Gastrocnemius medialis (tissue), 4 donors: ENCODE measurements around the gene PLD4. TPM values are rescaled to one million over a fixed set of nuclear protein-coding genes. Genes with fewer than 3 reads are reported as not detected.

Experiments used
- ATAC-seq, 2 donors: fragments of 150-250 bp; one replicate each; pipeline ENCODE4 v1.9.1; 2016
- DNase-seq, 2 donors: peaks; one replicate each; pipeline ENCODE4 v3.0.0-alpha.2; 2019
- H3K27ac ChIP-seq, 4 donors: fragments of 200-600 bp; sonication (generic); 1 replicate in 1 of 4; 2 replicates in 3 of 4; pipeline ENCODE4 v1.5.1; 2016 to 2018; ENCODE audit warnings: mild to moderate bottlenecking in 2 of 4, moderate library complexity in 1 of 4
- H3K27me3 ChIP-seq, 3 donors: fragments of 200-600 bp; sonication (generic) in 2 of 3; 1 replicate in 1 of 3; 2 replicates in 2 of 3; pipeline versions ENCODE4 v1.5.1 to v1.6.0; 2016 to 2019; ENCODE audit warnings: mild to moderate bottlenecking in 1 of 3, moderate library complexity in 1 of 3
- H3K36me3 ChIP-seq, 2 donors: fragments of 200-600 bp; sonication (generic) in 1 of 2; one replicate each; pipeline ENCODE4 v1.5.1; 2017 to 2018
- H3K4me1 ChIP-seq, 2 donors: fragments of 200-600 bp; sonication (generic) in 1 of 2; one replicate each; pipeline ENCODE4 v1.5.1; 2016 to 2017; ENCODE audit warnings: mild to moderate bottlenecking in 2 of 2
- H3K4me3 ChIP-seq, 4 donors: fragments of 200-600 bp; sonication (generic) in 3 of 4; 1 replicate in 1 of 4; 2 replicates in 3 of 4; pipeline ENCODE4 v1.5.1; 2016 to 2019; ENCODE audit warnings: mild to moderate bottlenecking in 2 of 4
- H3K9me3 ChIP-seq, 3 donors: fragments of 200-600 bp; sonication (generic) in 2 of 3; 1 replicate in 1 of 3; 2 replicates in 2 of 3; pipeline ENCODE4 v1.5.1; 2016 to 2019
- POLR2A ChIP-seq, 2 donors: fragments of 450-650 bp; IDR thresholded peaks; one replicate each; pipeline ENCODE4 v1.6.1; 2017; ENCODE audit warnings: antibody characterized with exemption in 2 of 2, mild to moderate bottlenecking in 2 of 2, moderate library complexity in 2 of 2
- in situ Hi-C, 4 donors: fragments of 200-750 bp; cut with MboI; loops; one replicate each; pipeline versions ENCODE4 v1.15.0 to v1.8.0; 2017; ENCODE audit warnings: low sequenced_read_pairs in 4 of 4
- intact Hi-C: fragments of 100-400 bp; cut with DNase I; formaldehyde crosslinking; loops from one replicate; pipeline ENCODE4 v1.15.1; 2023; ENCODE audit warnings: low total_unique reads
- total RNA-seq, 4 donors: library from RNA; depleted of rRNA; stranded (reverse); fragments of >200 nt; gene quantifications; one replicate each; pipeline versions ENCODE4 v1.1.0 to v1.2.3, GENCODE V29; 2016
- TF ChIP-seq, protein P1 (sequence below), 5 experiments: fragments of 450-650 bp in 3 of 5; fragments of 200-600 bp in 2 of 5; sonication (generic) in 2 of 5; IDR thresholded peaks in 4 of 5; conservative IDR thresholded peaks in 1 of 5; 1 replicate in 4 of 5; 2 replicates in 1 of 5; pipeline ENCODE4 v1.5.1; 2016 to 2019; ENCODE audit warnings: antibody characterized with exemption in 5 of 5, mild to moderate bottlenecking in 3 of 5, moderate library complexity in 3 of 5

PLD4 gene
- total RNA-seq, 4 donors from 2014 or later, result not detected

DNA sequence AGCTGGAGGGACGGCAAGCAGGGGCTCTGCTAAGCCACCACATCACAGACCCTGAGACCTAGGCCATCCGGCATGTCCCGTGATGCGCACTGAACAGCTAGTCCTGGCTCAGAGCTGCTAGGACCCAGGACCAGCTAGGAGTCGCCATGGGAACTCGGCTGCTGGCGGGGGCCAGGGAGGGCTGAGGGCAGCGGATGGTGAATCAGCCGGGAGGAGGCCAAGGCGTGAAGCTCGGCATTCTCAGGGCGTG, 48.4 kb downstream of the PLD4 start:
- peak; percentile 67 to 71 for DNase-seq
- Histone ChIP-seq H3K4me3 (no peak overlapping the region), H3K4me1 (peaks cover 14 to 15% of the 10 kb centered on the region in 2 donors), H3K27me3 (peaks cover 0 to 13% (median 9%) of the 10 kb centered on the region in 3 donors), H3K27ac (peak overlapping the region; percentile 64 to 79 (median 70)), H3K9me3 (no peaks in the 10 kb centered on the region), H3K36me3 (no peaks in the 10 kb centered on the region)
- intact Hi-C loops (no loop called here), in situ Hi-C loops (loop anchor here in 3 of 4 donors (5.0 kb wide), 1 partner anchor 74 kb away; no protein-coding TSS in a partner anchor)
- TF ChIP-seq, protein P1, sequence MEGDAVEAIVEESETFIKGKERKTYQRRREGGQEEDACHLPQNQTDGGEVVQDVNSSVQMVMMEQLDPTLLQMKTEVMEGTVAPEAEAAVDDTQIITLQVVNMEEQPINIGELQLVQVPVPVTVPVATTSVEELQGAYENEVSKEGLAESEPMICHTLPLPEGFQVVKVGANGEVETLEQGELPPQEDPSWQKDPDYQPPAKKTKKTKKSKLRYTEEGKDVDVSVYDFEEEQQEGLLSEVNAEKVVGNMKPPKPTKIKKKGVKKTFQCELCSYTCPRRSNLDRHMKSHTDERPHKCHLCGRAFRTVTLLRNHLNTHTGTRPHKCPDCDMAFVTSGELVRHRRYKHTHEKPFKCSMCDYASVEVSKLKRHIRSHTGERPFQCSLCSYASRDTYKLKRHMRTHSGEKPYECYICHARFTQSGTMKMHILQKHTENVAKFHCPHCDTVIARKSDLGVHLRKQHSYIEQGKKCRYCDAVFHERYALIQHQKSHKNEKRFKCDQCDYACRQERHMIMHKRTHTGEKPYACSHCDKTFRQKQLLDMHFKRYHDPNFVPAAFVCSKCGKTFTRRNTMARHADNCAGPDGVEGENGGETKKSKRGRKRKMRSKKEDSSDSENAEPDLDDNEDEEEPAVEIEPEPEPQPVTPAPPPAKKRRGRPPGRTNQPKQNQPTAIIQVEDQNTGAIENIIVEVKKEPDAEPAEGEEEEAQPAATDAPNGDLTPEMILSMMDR (IDR thresholded peaks at IDR 0.05 in 4 of 5, conservative IDR thresholded peaks at IDR 0.05 in 1 of 5), result no peak
- no peak for TF ChIP-seq POLR2A (IDR thresholded peaks at IDR 0.05)
- peak; percentile 52 to 63 for ATAC-seq

DNA sequence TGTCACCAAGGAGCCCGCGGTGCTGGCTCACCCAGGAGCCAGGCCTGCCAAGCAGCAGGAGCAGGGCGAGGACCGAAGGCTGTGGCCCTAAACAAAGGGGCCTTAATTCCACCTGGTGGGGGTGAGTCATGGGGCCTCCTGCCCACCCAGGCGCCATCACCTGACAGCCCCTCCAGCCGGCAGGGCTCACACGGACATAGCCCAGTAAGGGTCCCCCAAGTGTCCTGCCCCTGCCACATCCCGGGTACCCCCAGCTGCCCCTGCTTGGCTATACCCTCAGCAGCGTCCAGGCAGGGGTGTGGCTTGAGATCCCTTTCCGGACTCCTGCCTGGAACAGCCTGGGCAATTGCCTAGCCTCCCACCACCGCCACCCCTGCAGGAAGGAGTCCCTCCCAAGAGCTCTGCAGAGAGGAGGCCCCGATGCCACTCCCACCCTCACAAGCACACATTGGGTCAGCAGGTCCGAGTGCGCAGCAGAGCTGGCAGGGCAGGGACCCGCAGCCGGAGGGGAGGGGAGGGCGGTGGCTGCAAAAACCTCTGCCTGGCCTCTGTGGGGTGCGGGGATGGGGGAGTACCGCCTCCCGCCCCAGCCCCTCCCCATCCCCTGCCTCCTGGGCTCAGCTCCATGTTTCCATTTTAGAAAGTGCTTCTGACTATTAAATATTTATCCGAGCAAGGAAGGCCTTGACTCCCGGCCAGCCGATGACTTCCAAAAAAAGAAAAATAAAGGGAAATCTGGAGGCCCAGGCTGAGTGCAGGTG, 48.9 kb downstream of the PLD4 start:
- Histone ChIP-seq H3K27me3 (peaks cover 0 to 13% (median 8%) of the 10 kb centered on the region in 3 donors), H3K4me3 (no peak overlapping the region), H3K9me3 (no peaks in the 10 kb centered on the region), H3K36me3 (no peaks in the 10 kb centered on the region), H3K4me1 (peaks cover 12 to 14% of the 10 kb centered on the region in 2 donors), H3K27ac (peak overlapping the region; percentile 26 to 79 (median 70))
- in situ Hi-C loops, result loop anchor here in 3 of 4 donors (5.0 kb wide), 1 partner anchor 74 kb away; no protein-coding TSS in a partner anchor
- DNase-seq (no peak), ATAC-seq (peak in 1 of 2 donors; percentile 4)
- no peak for TF ChIP-seq POLR2A (IDR thresholded peaks at IDR 0.05)
- TF ChIP-seq, protein P1 (IDR thresholded peaks at IDR 0.05 in 4 of 5, conservative IDR thresholded peaks at IDR 0.05 in 1 of 5), result no peak
- intact Hi-C loops, result no loop called here

DNA sequence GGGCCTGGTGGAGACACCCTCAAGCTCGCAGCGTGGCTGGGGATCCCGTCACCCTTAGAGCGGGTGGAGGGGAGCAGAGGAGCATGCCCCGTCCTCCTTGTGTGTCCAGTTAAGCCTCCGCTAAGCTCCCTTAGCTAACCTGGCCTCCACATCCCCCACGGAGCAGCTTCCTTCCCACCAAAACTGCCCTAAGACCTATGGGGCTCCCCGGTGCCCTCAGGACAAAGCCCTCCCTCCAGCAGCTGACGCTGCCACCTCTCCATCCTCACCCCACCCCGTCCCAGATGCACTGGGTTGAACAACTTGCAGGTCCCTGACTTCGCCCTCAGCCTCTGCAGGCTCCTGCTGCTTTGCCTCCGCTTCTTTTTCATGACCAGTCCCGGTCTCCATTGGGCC, 49.5 kb downstream of the PLD4 start:
- DNase-seq (no peak), ATAC-seq (no peak)
- peak overlapping the region; percentile 26 to 75 (median 48) for H3K27ac ChIP-seq
- no peak for TF ChIP-seq POLR2A (IDR thresholded peaks at IDR 0.05)
- TF ChIP-seq, protein P1 (IDR thresholded peaks at IDR 0.05 in 4 of 5, conservative IDR thresholded peaks at IDR 0.05 in 1 of 5), result no peak
- intact Hi-C loops, result no loop called here
- H3K4me1 ChIP-seq, result peaks cover 12 to 14% of the 10 kb centered on the region in 2 donors
- H3K9me3 ChIP-seq, result no peaks in the 10 kb centered on the region
- H3K4me3 ChIP-seq, result no peak overlapping the region
- in situ Hi-C loops, result loop anchor here in 3 of 4 donors (5.0 kb wide), 1 partner anchor 73 kb away; no protein-coding TSS in a partner anchor
- H3K27me3 ChIP-seq, result peaks cover 0 to 13% (median 8%) of the 10 kb centered on the region in 3 donors
- H3K36me3 ChIP-seq, result no peaks in the 10 kb centered on the region

DNA sequence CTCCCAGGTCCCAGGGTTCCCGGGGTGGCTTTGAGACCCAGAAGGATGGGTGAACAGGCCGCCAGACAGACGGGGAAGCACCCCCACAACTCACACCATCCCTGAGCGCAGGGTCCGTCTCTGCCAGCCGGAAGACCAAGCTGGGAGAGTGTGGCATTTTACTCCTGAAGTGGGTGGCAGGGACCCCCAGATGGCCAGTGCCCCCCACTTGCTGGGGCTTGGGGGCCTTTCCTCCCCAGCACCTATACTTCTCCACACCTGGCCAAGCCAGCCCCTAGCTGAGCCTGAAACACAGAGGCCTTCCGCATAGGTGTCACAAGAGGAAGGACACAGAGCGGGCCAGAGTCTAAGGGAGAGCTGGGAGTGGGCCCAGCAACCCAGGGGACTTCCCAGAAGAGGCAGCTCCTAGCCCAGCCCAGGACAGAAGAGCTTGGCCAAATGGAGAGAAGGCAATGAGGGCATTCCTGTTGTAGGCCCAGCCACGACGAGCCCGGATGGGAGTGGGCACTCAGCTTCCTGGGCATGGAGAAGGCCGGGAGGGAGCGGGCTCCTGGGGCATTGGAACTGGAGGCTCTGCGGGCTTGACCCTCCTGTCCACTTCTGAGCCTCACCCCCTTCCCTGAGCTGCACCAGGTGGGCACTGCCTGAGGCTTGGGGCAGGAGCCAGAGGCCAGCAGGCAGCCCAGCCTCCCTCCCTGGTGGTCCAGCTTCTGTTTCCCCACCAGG, 50.1 kb downstream of the PLD4 start:
- no peaks in the 10 kb centered on the region for H3K9me3 ChIP-seq
- ATAC-seq, result no peak
- no peak for TF ChIP-seq POLR2A (IDR thresholded peaks at IDR 0.05)
- TF ChIP-seq, protein P1 (IDR thresholded peaks at IDR 0.05 in 4 of 5, conservative IDR thresholded peaks at IDR 0.05 in 1 of 5), result no peak
- H3K4me3 ChIP-seq, result no peak overlapping the region
- peaks cover 14 to 18% of the 10 kb centered on the region in 2 donors for H3K4me1 ChIP-seq
- no peak overlapping the region for H3K27ac ChIP-seq
- DNase-seq, result no peak
- in situ Hi-C loops, result loop anchor here in 3 of 4 donors (5.0 kb wide), 1 partner anchor 72 kb away; no protein-coding TSS in a partner anchor
- H3K36me3 ChIP-seq, result no peaks in the 10 kb centered on the region
- intact Hi-C loops, result no loop called here
- peaks cover 0 to 13% (median 8%) of the 10 kb centered on the region in 3 donors for H3K27me3 ChIP-seq
